ENCODE measurements around the gene ATXN1. TPM values are rescaled to one million over a fixed set of nuclear protein-coding genes. Genes with fewer than 3 reads are reported as not detected.

Gene ATXN1
- total and polyA plus RNA-seq, 2 of the 8 experiments (the other 6 are each of a cell fraction or from before 2014, with no cell fraction given) = 1.6 to 4.0 TPM

DNA sequence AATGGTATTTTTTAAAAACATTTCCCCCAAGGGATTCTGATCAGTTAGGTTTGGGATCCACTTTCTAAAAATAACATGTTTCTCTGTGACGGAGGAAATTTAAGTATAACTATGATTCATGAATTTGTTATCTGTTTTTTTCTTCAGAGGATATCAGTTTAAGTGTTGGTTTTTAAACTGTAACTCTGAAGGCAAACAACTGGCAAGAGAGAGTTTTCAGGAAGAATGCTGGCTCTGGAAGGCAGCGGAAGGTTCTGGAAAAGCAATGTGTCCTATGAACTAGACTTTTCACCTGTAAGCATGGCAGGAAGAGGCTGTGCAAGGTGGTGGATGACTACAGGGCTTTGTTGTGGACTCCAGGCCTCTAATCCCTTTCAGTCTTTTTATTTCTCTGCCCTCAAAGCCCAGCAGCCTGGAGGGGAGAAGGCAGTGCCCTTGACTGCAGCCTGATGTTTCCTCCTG lies 369.8 kb downstream of the ATXN1 start:
- Histone ChIP-seq H4K20me1 (replicated peaks in 1 of 2; ENCODE audit: control insufficient read depth in 1 of 2, insufficient read depth in 2 of 2, low read length in 2 of 2) (no peaks in the 10 kb centered on the region), H3K23me2 (ENCODE audit: low read depth, low read length) (no peaks in the 10 kb centered on the region), H2AK5ac (ENCODE audit: low read depth, low read length) (no peak overlapping the region), H3K27ac (ENCODE audit: low read depth, low read length) (no peak overlapping the region), H2BK120ac (replicated peaks; ENCODE audit: low read depth, low read length) (no peak overlapping the region), H2BK15ac (ENCODE audit: low read length) (no peak overlapping the region), H3K27me3 (replicated peaks in 1 of 4; ENCODE audit: control insufficient read depth in 3 of 4, extremely low read depth in 1 of 4, insufficient read depth in 3 of 4, low read length in 3 of 4) (no peaks in the 10 kb centered on the region), H4K91ac (replicated peaks; ENCODE audit: insufficient read length, low read length) (no peak overlapping the region), H3K4me3 (ENCODE audit: extremely low read depth in 1 of 4, insufficient read depth in 2 of 4, low read depth in 3 of 4, low read length in 4 of 4) (no peak overlapping the region), H3K4me1 (replicated peaks in 1 of 4; ENCODE audit: control insufficient read depth in 3 of 4, insufficient read depth in 4 of 4, low read length in 3 of 4) (no peaks in the 10 kb centered on the region), H4K8ac (ENCODE audit: extremely low read depth, insufficient read depth, low read length) (no peak overlapping the region), H3K9me3 (ENCODE audit: insufficient read depth in 2 of 2, low read depth in 1 of 2, low read length in 1 of 2) (no peaks in the 10 kb centered on the region), H3K4me2 (ENCODE audit: insufficient read depth in 1 of 2, low read depth in 2 of 2, low read length in 2 of 2) (no peak overlapping the region), H3K9ac (replicated peaks in 1 of 4; ENCODE audit: extremely low read depth in 1 of 4, low read depth in 3 of 4, low read length in 3 of 4) (no peak overlapping the region), H3K4ac (replicated peaks; ENCODE audit: insufficient read length, low read depth, low read length) (no peak overlapping the region), H4K5ac (ENCODE audit: insufficient read length, low read depth, low read length) (no peak overlapping the region), H3K23ac (ENCODE audit: insufficient read length) (no peak overlapping the region), H2BK12ac (ENCODE audit: low read depth, low read length) (no peak overlapping the region), H3K79me2 (ENCODE audit: control insufficient read depth in 1 of 2, insufficient read depth in 2 of 2, low read length in 2 of 2) (no peaks in the 10 kb centered on the region), H2AFZ (ENCODE audit: low read length) (no peak overlapping the region), H2BK5ac (ENCODE audit: low read depth, low read length) (no peak overlapping the region), H3K36me3 (ENCODE audit: control insufficient read depth in 2 of 4, insufficient read depth in 4 of 4, low read length in 3 of 4) (no peaks in the 10 kb centered on the region), H2BK20ac (ENCODE audit: low read length) (no peak overlapping the region), H3K18ac (ENCODE audit: extremely low read depth, low read length) (no peak overlapping the region), H3K56ac (replicated peaks; ENCODE audit: insufficient read length, low read depth, low read length) (no peak overlapping the region), H3K14ac (ENCODE audit: insufficient read length) (no peak overlapping the region), H3K79me1 (ENCODE audit: low read depth, low read length) (no peaks in the 10 kb centered on the region)
- FAIRE-seq (no peak), DNase-seq (ENCODE audit: low read depth in 1 of 2, low spot score in 2 of 2) (no peak)
- WGBS, 2 experiments (ENCODE audit: extremely low coverage in 1 of 2, insufficient coverage in 1 of 2, insufficient read length in 1 of 2, insufficient replicate concordance in 2 of 2, low coverage in 1 of 2, low lambda C conversion rate in 2 of 2, missing lambda C conversion rate in 1 of 2) = 48% methylated on average over 2 of the region's 2 CpGs; no CpG with 5 or more reads in 1 of the 2 experiments
- ChIA-PET CTCF (ENCODE audit: partially characterized antibody) (interaction anchor here (0.7 to 0.8 kb wide), 2 partner anchors 9 to 79 kb away, joined by 3 read pairs; no protein-coding TSS in a partner anchor), POLR2A (ENCODE audit: partially characterized antibody) (no interaction called here)
- TF ChIP-seq SIX5 (IDR thresholded peaks at IDR 0.05; ENCODE audit: low read depth, low read length) = no peak
- no peak for TF ChIP-seq JUN (IDR thresholded peaks at IDR 0.05; ENCODE audit: low read depth, low read length)
- no peak for TF ChIP-seq SAP30 (IDR thresholded peaks at IDR 0.05; ENCODE audit: insufficient read depth, insufficient replicate concordance, low read length)
- TF ChIP-seq TEAD4 (IDR thresholded peaks at IDR 0.05; ENCODE audit: low read depth, low read length) = no peak
- no peak for TF ChIP-seq ASH2L (IDR thresholded peaks at IDR 0.05; ENCODE audit: low read length)
- TF ChIP-seq RFX5 (IDR thresholded peaks at IDR 0.05; ENCODE audit: borderline replicate concordance, low read depth, low read length) = no peak
- no peak for TF ChIP-seq JUND (IDR thresholded peaks at IDR 0.05; ENCODE audit: low read length)
- no peak for TF ChIP-seq EP300 (IDR thresholded peaks at IDR 0.05; ENCODE audit: borderline replicate concordance in 1 of 2, low read depth in 2 of 2, low read length in 2 of 2)
- TF ChIP-seq EGR1 (IDR thresholded peaks at IDR 0.05; ENCODE audit: borderline replicate concordance, low read depth, low read length) = no peak
- no peak for TF ChIP-seq SUZ12 (IDR thresholded peaks at IDR 0.05; ENCODE audit: low read length)
- TF ChIP-seq SP4 (IDR thresholded peaks at IDR 0.05; ENCODE audit: low read length) = no peak
- no peak for TF ChIP-seq POU5F1 (IDR thresholded peaks at IDR 0.05; ENCODE audit: low read depth, low read length)
- no peak for TF ChIP-seq BACH1 (IDR thresholded peaks at IDR 0.05; ENCODE audit: low read length)
- no peak for TF ChIP-seq NRF1 (IDR thresholded peaks at IDR 0.05; ENCODE audit: low read depth, low read length)
- TF ChIP-seq NANOG (IDR thresholded peaks at IDR 0.05; ENCODE audit: insufficient read depth, low read depth, low read length, poor library complexity, severe bottlenecking) = no peak
- TF ChIP-seq TAF1 (IDR thresholded peaks at IDR 0.05; ENCODE audit: low read depth, low read length) = no peak
